ENCODE measurements around the gene ATXN7L1. TPM values are rescaled to one million over a fixed set of nuclear protein-coding genes. Genes with fewer than 3 reads are reported as not detected.

The ATXN7L1 gene
- polyA plus RNA-seq, 3 donors = 8.0 to 10.5 (median 9.9) TPM

- no peak for DNase-seq (ENCODE audit: low read depth in 3 of 3, low spot score in 2 of 3)
Measured at GRCh38 chr7:105830405-105831301, 45.7 kb downstream of the ATXN7L1 start.

GRCh38 chr7:105829681-105830322, 46.6 kb downstream of the ATXN7L1 start:
- no peak for DNase-seq (ENCODE audit: low read depth in 3 of 3, low spot score in 2 of 3)

- no peak for DNase-seq (ENCODE audit: low read depth in 3 of 3, low spot score in 2 of 3)
Measured at GRCh38 chr7:105828141-105828540, 48.3 kb downstream of the ATXN7L1 start.

GRCh38 chr7:105827151-105827875, 49.1 kb downstream of the ATXN7L1 start:
- no peak for DNase-seq (ENCODE audit: low read depth in 3 of 3, low spot score in 2 of 3)

GRCh38 chr7:105826143-105826542, 50.3 kb downstream of the ATXN7L1 start:
- no peak for DNase-seq (ENCODE audit: low read depth in 3 of 3, low spot score in 2 of 3)

GRCh38 chr7:105825371-105825770, 51.0 kb downstream of the ATXN7L1 start:
- DNase-seq (ENCODE audit: low read depth in 3 of 3, low spot score in 2 of 3) = no peak

- no peak for DNase-seq (ENCODE audit: low read depth in 3 of 3, low spot score in 2 of 3)
Measured at GRCh38 chr7:105822806-105823205, 53.6 kb downstream of the ATXN7L1 start.

GRCh38 chr7:105821527-105821926, 54.9 kb downstream of the ATXN7L1 start:
- no peak for DNase-seq (ENCODE audit: low read depth in 3 of 3, low spot score in 2 of 3)

- DNase-seq (ENCODE audit: low read depth in 3 of 3, low spot score in 2 of 3) = no peak
Measured at GRCh38 chr7:105820363-105821066, 55.9 kb downstream of the ATXN7L1 start.

GRCh38 chr7:105819559-105819958, 56.8 kb downstream of the ATXN7L1 start:
- no peak for DNase-seq (ENCODE audit: low read depth in 3 of 3, low spot score in 2 of 3)

- no peak for DNase-seq (ENCODE audit: low read depth in 3 of 3, low spot score in 2 of 3)
Measured at GRCh38 chr7:105816954-105817615, 59.3 kb downstream of the ATXN7L1 start.

- DNase-seq (ENCODE audit: low read depth in 3 of 3, low spot score in 2 of 3) = no peak
Measured at GRCh38 chr7:105816266-105816843, 60.0 kb downstream of the ATXN7L1 start.

- no peak for DNase-seq (ENCODE audit: low read depth in 3 of 3, low spot score in 2 of 3)
Measured at GRCh38 chr7:105815576-105815975, 60.8 kb downstream of the ATXN7L1 start.

GRCh38 chr7:105814481-105814880, 61.9 kb downstream of the ATXN7L1 start:
- no peak for DNase-seq (ENCODE audit: low read depth in 3 of 3, low spot score in 2 of 3)

- DNase-seq (ENCODE audit: low read depth in 3 of 3, low spot score in 2 of 3) = no peak
Measured at GRCh38 chr7:105811189-105811847, 65.1 kb downstream of the ATXN7L1 start.

- no peak for DNase-seq (ENCODE audit: low read depth in 3 of 3, low spot score in 2 of 3)
Measured at GRCh38 chr7:105810556-105810955, 65.8 kb downstream of the ATXN7L1 start.

- DNase-seq (ENCODE audit: low read depth in 3 of 3, low spot score in 2 of 3) = no peak
Measured at GRCh38 chr7:105808703-105809590, 67.5 kb downstream of the ATXN7L1 start.

- DNase-seq (ENCODE audit: low read depth in 3 of 3, low spot score in 2 of 3) = no peak
Measured at GRCh38 chr7:105808209-105808608, 68.2 kb downstream of the ATXN7L1 start.

Measured in right renal cortex interstitium (tissue), 3 donors.